Left ventricle myocardium inferior (tissue), 1 donor: Measurements from ENCODE around the gene RNF224. TPM values are rescaled to one million over a fixed set of nuclear protein-coding genes. Genes with fewer than 3 reads are reported as not detected.

ENCODE experiments used
- DNase-seq: peaks from one replicate; pipeline ENCODE4 v3.0.0-alpha.2; 2020
- H3K27ac ChIP-seq: fragments of 200-600 bp; replicated peaks from 2 replicates; pipeline ENCODE4 v1.8.0; 2021
- H3K27me3 ChIP-seq: fragments of 200-600 bp; 2 replicates; pipeline ENCODE4 v1.8.0; 2021; ENCODE audit warnings: low read depth
- H3K36me3 ChIP-seq: fragments of 200-600 bp; 2 replicates; pipeline ENCODE4 v1.8.0; 2021
- H3K4me1 ChIP-seq: fragments of 200-600 bp; 2 replicates; pipeline ENCODE4 v1.8.0; 2021
- H3K4me3 ChIP-seq: fragments of 200-600 bp; 2 replicates; pipeline ENCODE4 v1.8.0; 2021; ENCODE audit warnings: mild to moderate bottlenecking, moderate library complexity
- H3K9me3 ChIP-seq: fragments of 200-600 bp; replicated peaks from 2 replicates; pipeline ENCODE4 v1.8.0; 2021
- CTCF ChIP-seq: fragments of 200-600 bp; IDR thresholded peaks from 2 replicates; pipeline ENCODE4 v1.8.0; 2021; ENCODE audit warnings: antibody characterized with exemption, mild to moderate bottlenecking, borderline replicate concordance
- intact Hi-C: fragments of 100-400 bp; cut with micrococcal nuclease; formaldehyde crosslinking; loops from one replicate; pipeline ENCODE4 v1.11.0; 2022
- total RNA-seq: library from RNA; stranded (reverse); fragmentation: NEBNext Ultra II Directional; extraction: Animal tissue kit (Norgen Biotek cat#: 25700); gene quantifications from one replicate; pipeline ENCODE4 v1.2.1, GENCODE V29; 2021
- donor health status: DM: no; HTN: yes; CAD: no; lungs with severe emphysema.

RNF224 gene
- total RNA-seq, 1 donor from 2014 or later = not detected

GRCh38 chr9:137228506-137228967 lies 1.2 kb downstream of the RNF224 start:
- H3K27me3 ChIP-seq = peaks cover 57% of the 10 kb centered on the region
- no peak for DNase-seq
- intact Hi-C loops = loop anchor here (5.0 kb wide), 1 partner anchor 106 kb away; no protein-coding TSS in a partner anchor

GRCh38 chr9:137228968-137229896 lies 1.9 kb downstream of the RNF224 start:
- H3K27me3 ChIP-seq = peaks cover 64% of the 10 kb centered on the region
- no peak for DNase-seq
- intact Hi-C loops = loop anchor here (5.0 kb wide), 1 partner anchor 107 kb away; no protein-coding TSS in a partner anchor

More at GRCh38 chr9:137228506-137228967, 1.2 kb downstream of the RNF224 start:
- TF ChIP-seq CTCF = no peak
- Histone ChIP-seq H3K27ac (no peak overlapping the region), H3K4me1 (peaks cover 13% of the 10 kb centered on the region), H3K9me3 (no peaks in the 10 kb centered on the region), H3K36me3 (no peaks in the 10 kb centered on the region), H3K4me3 (no peak overlapping the region)

GRCh38 chr9:137229903-137230704 lies 2.8 kb downstream of the RNF224 start:
- Histone ChIP-seq H3K27ac (no peak overlapping the region), H3K27me3 (peaks cover 72% of the 10 kb centered on the region), H3K4me3 (no peak overlapping the region), H3K9me3 (no peaks in the 10 kb centered on the region), H3K4me1 (peaks cover 5% of the 10 kb centered on the region), H3K36me3 (no peaks in the 10 kb centered on the region)
- no peak for DNase-seq
- TF ChIP-seq CTCF = no peak
- intact Hi-C loops = loop anchor here (5.0 kb wide), 1 partner anchor 108 kb away; no protein-coding TSS in a partner anchor

More at GRCh38 chr9:137228968-137229896, 1.9 kb downstream of the RNF224 start:
- H3K4me3 ChIP-seq = no peak overlapping the region
- H3K36me3 ChIP-seq = no peaks in the 10 kb centered on the region
- H3K9me3 ChIP-seq = no peaks in the 10 kb centered on the region
- no peak for TF ChIP-seq CTCF
- H3K27ac ChIP-seq = no peak overlapping the region
- peaks cover 6% of the 10 kb centered on the region for H3K4me1 ChIP-seq

- no peak for DNase-seq
- H3K4me3 ChIP-seq = no peak within 1 kb of the TSS
- peaks cover 79% of the 10 kb centered on the region for H3K27me3 ChIP-seq
- intact Hi-C loops = no loop called here
- no peak within 1 kb of the TSS for H3K27ac ChIP-seq
- H3K4me1 ChIP-seq = peaks cover 11% of the 10 kb centered on the region
- H3K9me3 ChIP-seq = no peaks in the 10 kb centered on the region
- no peak for TF ChIP-seq CTCF
- H3K36me3 ChIP-seq = no peaks in the 10 kb centered on the region
These were observed 3.5 kb downstream of the RNF224 start, which contains the start of gene SLC34A3 for GRCh38 chr9:137230705-137231371. SLC34A3 (plus strand) TSS chr9:137230901; CDS start chr9:137231703, 802 bp downstream.
